ENCODE data around the gene SOAT1. TPM values are rescaled to one million over a fixed set of nuclear protein-coding genes. Genes with fewer than 3 reads are reported as not detected.

The SOAT1 gene
- total and polyA plus RNA-seq, 2 of the 4 experiments (the other 2 are of a cell fraction): 19.5 to 19.8 TPM

DNA sequence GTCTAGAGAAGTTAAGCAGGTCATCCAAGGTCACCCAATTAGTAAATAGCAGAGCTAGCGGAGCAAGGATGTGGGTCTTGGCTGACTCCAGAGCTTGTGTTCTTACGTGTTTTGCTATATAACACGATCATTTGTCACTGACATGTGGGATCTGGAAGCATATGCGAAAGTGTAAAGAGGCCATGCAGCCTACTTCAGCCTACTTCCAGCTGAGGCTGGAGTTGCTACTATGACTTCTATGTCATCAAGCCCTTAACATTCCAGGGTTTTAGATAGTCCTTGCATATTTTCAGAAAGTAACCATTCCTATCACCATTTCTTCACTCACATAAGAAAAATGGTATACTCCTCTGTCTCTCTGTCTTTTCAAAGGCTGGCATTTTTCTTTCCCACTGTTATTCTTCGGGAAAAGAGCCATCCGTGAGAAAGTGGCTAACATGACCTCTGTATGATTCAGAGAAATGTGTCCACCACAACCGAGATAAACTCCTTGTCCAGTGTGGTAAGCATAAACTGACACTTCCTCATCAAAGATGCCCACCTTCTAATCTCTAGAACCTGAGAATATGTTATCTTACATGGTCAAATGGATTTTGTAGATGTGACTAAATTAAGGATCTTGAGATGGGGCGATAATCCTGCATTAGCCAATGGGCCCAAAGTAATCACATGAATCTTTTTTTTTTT is 40.2 kb upstream of the SOAT1 start:
- H3K4me2 ChIP-seq (ENCODE audit: low read depth, low read length): no peak overlapping the region
- H3K36me3 ChIP-seq (ENCODE audit: control insufficient read depth, insufficient read depth, low read length): no peaks in the 10 kb centered on the region
- no peak overlapping the region for H2BK20ac ChIP-seq (ENCODE audit: low read depth, low read length)
- H3K27ac ChIP-seq (ENCODE audit: insufficient read depth, low read length): no peak overlapping the region
- H4K20me1 ChIP-seq (ENCODE audit: insufficient read depth, low read length): no peaks in the 10 kb centered on the region
- no peak overlapping the region for H4K8ac ChIP-seq (ENCODE audit: low read depth in 2 of 2, low read length in 2 of 2)
- 53% methylated on average over 3 of the region's 8 CpGs; no CpG with 5 or more reads in 1 of the 2 experiments for WGBS, 2 experiments (ENCODE audit: extremely low coverage in 2 of 2, insufficient read length in 1 of 2)
- H3K56ac ChIP-seq (ENCODE audit: extremely low read depth, insufficient read depth, low read length): no peak overlapping the region
- H2BK120ac ChIP-seq (ENCODE audit: low read depth, low read length): no peak overlapping the region
- no peaks in the 10 kb centered on the region for H3K9me1 ChIP-seq (ENCODE audit: insufficient read depth, low read length)
- H3K4me3 ChIP-seq (ENCODE audit: insufficient read depth, low read depth, low read length): no peak overlapping the region
- no peak for TF ChIP-seq RAD21 (IDR thresholded peaks at IDR 0.05; ENCODE audit: low read length)
- TF ChIP-seq NFE2L2 (IDR thresholded peaks at IDR 0.05; ENCODE audit: low read depth, low read length): no peak
- no peak for TF ChIP-seq MAFK (IDR thresholded peaks at IDR 0.05; ENCODE audit: low read depth, low read length)
- TF ChIP-seq FOS (IDR thresholded peaks at IDR 0.05; ENCODE audit: low read depth, low read length): no peak
- TF ChIP-seq POLR2A (IDR thresholded peaks at IDR 0.05; ENCODE audit: low read depth, low read length): no peak
- H3K27me3 ChIP-seq (ENCODE audit: control insufficient read depth, insufficient read depth, low read length): no peaks in the 10 kb centered on the region
- H3K23ac ChIP-seq (ENCODE audit: low read depth, low read length): no peak overlapping the region
- ChIA-PET POLR2A (ENCODE audit: unreplicated experiment) (no interaction called here), CTCF (interaction anchor here (1.0 kb wide), 1 partner anchor 112 kb away, joined by 3 read pairs; no protein-coding TSS in a partner anchor)
- peak; percentile 41 for DNase-seq
- peaks cover 2% of the 10 kb centered on the region; the same call in 1 of the 2 replicates for H3K4me1 ChIP-seq (ENCODE audit: control insufficient read depth, insufficient read depth, low read length)
- no peak overlapping the region for H4K5ac ChIP-seq (ENCODE audit: low read depth, low read length)
- dilution Hi-C loops (cut with HindIII; ENCODE audit: low sequenced_read_pairs, unreplicated experiment) (no loop called here), in situ Hi-C loops (cut with MboI; ENCODE audit: low sequenced_read_pairs) (loop anchor here (5.0 to 25.0 kb wide), 2 partner anchors 114 to 334 kb away; partner anchors contain the start of genes AXDND1, NPHS2 and TDRD5), intact Hi-C loops (cut with micrococcal nuclease) (loop anchor here (5.0 kb wide), 3 partner anchors 39 to 559 kb away; partner anchors contain the start of gene SOAT1)
- no peak overlapping the region for H2AK9ac ChIP-seq (replicated peaks; ENCODE audit: low read depth, low read length, poor library complexity)
- no peak overlapping the region for H2AK5ac ChIP-seq (ENCODE audit: low read depth, low read length)
- H3K79me1 ChIP-seq (ENCODE audit: low read depth in 1 of 2, low read length in 2 of 2): no peaks in the 10 kb centered on the region
- no TSS peak for BruUV-seq (replicated peaks)
- no peaks in the 10 kb centered on the region for H3K9me3 ChIP-seq (ENCODE audit: control insufficient read depth, insufficient read depth, low read length)
- no peak overlapping the region for H3K4ac ChIP-seq (ENCODE audit: low read depth, low read length)
- H3K9ac ChIP-seq (ENCODE audit: low read depth, low read length): no peak overlapping the region
- H4K91ac ChIP-seq (ENCODE audit: insufficient read depth, low read depth, low read length): no peak overlapping the region
- peak overlapping the region; percentile 17; the same call in 1 of the 2 replicates for H3K14ac ChIP-seq (replicated peaks; ENCODE audit: low read depth, low read length)
- H3K18ac ChIP-seq (ENCODE audit: low read depth, low read length): no peak overlapping the region
- no peak overlapping the region for H2BK15ac ChIP-seq (ENCODE audit: low read depth, low read length)
- ATAC-seq (ENCODE audit: low read depth): peak; percentile 63
- no peak overlapping the region for H2BK5ac ChIP-seq (ENCODE audit: low read depth, low read length, poor library complexity, severe bottlenecking)
- H2AFZ ChIP-seq (replicated peaks; ENCODE audit: low read length, poor library complexity): no peak overlapping the region
